HG02623 (cell line): Measurements from ENCODE around the gene FLT3.
"Not testable (repeated sequence)": the region's sequence is repeated elsewhere in the genome, so short reads cannot be mapped to it uniquely, and the experiment has no call there.

Experiments
- ATAC-seq: cut with Tn5 transposase; IDR thresholded peaks from one replicate; pipeline ENCODE4 v1.9.1; 2021; ENCODE audit warnings: moderate library complexity; ENCODE audit not compliant: unreplicated experiment

The FLT3 gene

DNA sequence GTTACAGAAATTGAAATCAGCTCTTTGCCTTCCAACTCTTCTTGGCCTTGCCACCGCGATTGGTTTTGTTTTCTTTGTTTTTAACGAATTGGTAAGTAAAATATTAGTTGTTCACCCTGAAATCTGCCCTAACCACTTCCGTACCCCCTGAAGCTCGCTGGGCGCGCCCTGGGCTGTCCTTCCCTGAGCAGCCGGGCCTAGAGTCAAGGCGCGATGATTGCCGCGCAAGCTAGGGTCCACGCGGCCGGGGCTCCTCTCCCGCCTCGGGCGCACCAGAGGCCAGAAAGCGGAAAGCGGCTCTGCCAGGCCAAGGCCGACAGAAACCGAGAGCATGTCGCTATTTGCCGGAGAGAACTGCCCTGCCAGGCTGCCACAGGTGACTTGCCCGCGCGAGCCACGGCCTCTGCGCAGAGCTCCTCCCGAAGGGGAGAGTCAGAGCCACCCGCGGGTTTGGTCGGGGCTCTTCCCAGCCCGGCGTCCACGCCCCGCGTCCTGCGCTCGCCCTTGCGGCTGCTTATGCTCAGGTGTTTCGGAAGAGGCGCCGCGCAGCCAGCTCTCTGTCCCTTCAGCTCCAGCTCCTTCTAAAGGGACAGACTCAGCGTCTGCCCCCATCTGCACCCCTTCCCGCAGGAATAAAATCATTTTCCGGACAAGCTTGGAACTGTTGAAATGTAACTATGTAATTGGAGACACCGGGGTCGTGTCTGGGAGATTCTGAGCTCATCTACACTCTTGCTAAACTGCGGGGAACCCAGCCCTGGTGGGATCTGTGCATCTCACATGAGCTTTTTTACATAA lies 124.6 kb downstream of the FLT3 start:
- no peak for ATAC-seq

GRCh38 chr13:27973961-27974662 lies 126.3 kb downstream of the FLT3 start:
- ATAC-seq = no peak

GRCh38 chr13:27973291-27973690 lies 127.1 kb downstream of the FLT3 start:
- no peak for ATAC-seq

GRCh38 chr13:27972478-27972820 lies 127.9 kb downstream of the FLT3 start:
- ATAC-seq = no peak

- no peak for ATAC-seq
These were observed 128.4 kb downstream of the FLT3 start for GRCh38 chr13:27971776-27972477.

DNA sequence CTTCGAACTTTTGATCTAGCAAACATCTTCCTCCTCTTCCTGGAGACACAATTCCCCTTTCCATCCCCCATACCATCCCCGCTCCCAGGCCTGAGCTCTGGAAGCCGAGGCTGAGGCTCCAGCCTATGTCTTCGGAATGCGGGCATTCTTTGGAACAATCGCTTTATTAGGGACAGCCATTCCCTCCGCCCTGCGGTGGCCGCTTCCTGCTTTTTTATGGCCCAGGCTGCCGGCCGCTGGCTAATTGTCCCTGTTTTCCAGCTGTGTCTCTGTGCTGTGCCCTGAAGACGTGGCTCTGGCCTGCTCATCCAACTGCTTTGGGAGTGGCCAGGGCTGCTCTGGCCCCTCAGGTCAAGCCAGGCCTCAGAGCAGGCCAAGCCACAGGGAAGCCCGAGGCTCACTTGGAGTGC lies 129.1 kb downstream of the FLT3 start:
- no peak for ATAC-seq

DNA sequence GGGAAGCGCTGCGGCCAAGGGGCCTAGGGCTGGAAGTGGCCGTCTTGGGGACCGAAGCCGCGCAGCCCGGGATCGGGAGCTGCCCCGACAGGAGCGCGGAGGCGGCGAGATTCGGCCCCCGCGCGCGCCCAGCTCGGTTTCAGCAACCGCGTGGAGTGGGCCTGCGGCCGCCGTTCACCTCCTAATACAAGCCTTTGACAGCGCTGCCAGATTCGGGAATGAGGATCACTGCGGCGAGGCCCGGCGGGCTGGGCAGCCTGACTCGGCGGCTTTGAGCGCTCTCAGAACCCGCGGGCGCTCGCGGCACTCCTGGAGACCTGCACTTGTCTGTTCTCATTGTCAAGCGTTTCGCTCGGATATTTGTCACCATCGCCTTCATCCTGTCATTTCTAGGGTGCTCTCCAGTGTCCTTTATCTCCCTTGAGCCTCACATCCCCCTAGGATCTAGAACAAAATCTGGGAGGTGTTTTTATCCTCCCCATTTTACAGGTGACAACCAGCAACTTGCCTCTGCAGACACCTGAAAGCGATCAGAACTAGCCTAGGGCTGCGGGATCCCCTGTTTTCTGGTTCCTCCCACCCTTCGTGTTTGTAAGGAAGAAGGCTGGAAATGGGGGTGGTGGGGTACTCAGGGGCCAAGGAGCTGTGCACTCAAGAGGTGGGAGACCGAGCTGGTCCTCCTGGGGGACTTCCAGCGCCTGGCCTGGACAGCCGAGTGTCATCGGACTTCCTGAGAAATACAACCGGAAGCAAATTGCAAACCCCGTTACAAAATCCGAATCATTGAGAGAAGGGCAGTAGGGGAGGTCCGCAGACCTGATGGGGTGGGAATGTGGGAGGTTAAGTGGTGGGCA lies 129.8 kb downstream of the FLT3 start:
- ATAC-seq = no peak

DNA sequence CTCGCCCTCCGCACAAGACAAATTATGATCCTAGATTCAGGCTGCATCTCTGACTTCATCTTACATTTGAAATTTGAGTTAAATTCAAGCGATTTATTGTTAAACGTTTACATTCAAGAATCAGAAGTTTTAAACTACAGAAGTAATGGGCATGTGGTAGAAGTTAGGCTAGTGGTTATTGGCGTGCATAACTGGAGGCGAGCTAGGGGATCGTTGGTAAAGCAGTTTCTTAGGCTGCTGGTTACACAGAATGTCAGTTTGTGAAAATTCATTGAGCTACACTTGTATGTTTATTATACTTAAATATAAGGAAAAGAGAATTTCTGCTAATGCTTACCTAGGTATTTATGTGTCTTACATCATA lies 130.5 kb downstream of the FLT3 start:
- ATAC-seq = no peak

- no peak for ATAC-seq
These were observed 131.1 kb downstream of the FLT3 start, which contains the start of gene CDX2 for GRCh38 chr13:27969082-27969865. Gene CDX2, minus strand, starts transcription at chr13:27969315. Its CDS starts 309 bp downstream, at chr13:27969006.

DNA sequence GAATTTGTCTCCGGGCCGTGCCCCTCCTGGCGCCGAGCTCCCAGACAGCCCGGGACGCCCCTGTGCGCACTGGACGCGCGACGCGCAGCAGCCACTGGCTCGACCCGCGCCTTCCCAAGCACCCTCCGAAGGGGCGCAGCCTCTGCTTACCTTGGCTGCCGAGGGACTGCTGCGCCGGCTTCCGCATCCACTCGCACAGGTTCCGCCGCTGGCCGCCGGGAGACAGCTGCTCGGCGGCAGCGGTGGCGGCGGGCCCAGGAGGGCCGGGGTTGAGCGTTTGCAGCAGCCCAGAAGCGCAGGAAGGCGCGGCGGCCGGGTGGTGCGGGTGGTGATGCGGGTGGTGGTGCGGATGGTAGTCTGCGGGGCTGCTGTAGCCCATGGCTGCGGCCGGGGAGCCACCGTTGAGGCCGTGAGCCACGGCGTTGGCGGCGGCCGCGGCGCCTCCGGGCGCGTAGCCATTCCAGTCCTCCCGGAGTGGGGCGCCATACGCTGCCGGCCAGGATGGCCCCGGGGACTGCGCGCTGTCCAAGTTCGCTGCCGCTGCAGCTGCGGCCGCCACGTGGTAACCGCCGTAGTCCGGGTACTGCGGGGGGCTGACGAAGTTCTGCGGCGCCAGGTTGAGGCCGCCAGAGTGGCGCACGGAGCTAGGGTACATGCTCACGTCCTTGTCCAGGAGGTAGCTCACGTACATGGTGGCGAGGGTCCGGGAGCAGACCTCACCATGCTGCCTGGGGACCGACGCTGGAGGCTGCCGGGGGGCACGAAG lies 131.9 kb downstream of the FLT3 start:
- no peak for ATAC-seq

DNA sequence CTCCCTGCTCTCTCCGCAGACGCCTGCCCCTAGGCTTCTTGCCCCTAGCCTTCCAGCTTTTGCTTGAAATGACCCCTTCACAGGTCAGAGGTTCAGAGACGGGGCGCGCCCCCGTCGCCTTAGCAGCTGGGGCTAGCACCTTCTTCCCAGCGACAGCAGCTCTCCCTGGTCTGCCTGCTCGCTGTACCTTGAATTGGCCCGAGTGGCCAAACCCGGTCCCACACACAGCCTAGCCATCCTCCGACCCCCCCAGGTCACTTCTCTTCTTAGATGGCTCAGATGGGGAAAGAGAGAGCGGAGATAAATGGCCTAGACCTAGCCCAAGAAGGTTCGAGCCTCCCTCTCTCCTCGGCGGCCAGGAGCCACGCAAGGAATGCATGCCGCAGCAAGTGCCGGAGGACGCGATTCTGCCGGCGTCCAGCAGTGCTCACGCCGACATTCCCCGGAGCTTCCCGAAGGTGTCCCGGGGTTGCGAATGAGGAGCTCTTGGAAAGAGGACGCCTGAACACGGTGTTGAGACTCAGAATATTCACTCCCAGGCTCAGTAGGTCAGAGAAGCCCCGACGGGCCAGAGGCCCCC lies 132.6 kb downstream of the FLT3 start:
- no peak for ATAC-seq

- no peak for ATAC-seq
These were observed 133.1 kb downstream of the FLT3 start for GRCh38 chr13:27967203-27967735.

DNA sequence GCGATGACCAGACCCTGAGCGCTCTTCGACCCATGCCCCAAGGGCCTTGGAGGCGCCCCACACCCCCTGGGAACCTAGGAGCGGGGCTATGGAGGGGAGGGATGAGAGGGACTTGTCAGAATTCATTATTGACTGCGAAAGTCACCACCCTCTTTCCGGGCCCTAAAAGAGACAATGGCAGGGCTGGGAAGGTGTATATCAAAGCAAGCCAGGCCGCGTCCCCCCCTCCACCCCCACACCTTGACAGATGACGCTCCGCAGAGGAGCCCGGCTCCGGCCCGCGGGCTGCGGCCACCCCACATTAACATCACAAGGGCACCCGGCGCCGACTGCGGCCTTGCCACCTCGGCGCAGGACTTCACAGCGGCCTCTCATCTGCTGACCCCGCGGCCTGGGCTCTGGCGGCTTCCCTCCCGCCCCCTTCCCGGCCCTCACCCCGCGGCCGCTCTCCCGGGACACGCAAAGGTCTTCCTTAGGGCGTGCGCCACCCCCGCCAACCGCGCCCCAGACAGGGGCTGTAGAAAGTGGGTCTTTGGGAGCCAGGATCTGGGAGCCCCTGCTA lies 133.7 kb downstream of the FLT3 start:
- ATAC-seq = no peak

DNA sequence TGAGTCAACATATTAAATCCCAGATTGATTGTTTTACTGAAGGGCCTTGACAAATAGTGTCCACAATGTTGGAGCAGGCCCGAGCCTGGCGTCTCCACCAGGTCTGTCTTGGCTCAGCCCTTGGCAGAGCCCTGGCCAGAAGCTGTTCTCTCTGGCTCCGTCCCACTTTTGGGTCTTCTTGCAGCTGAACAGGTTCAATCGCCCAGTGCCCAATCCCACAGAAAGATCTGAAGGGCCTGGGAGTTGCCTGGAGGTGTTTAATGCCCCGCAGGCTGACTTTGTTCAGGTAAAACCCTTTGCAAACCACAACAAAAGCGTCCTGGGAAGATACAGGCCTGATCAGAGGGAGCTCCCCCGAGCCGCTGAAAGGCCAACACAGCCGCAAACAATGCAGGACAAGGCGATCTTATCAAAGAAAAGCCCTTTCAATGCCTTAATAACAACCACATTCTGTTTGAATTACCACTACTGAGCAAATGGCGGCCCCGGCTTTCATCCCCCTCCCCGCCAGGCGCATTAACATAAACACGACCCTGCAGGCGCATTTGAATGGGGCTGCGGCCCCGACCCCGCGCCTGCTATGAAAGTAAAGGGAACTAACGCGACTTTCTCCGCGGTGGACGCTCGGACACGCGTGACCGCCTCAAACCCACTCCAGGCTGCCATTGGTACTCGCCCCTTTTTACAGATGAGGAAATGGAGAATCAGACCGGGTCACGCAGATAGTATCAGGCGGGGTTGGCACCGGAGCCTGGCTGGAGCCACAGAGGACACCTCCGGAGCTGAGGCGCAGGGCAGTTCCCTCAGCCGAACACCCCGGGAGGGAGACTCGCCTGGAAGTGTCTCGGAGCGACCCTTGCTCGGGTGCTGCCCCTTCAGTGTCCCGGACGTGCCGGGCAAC lies 134.4 kb downstream of the FLT3 start:
- no peak for ATAC-seq

DNA sequence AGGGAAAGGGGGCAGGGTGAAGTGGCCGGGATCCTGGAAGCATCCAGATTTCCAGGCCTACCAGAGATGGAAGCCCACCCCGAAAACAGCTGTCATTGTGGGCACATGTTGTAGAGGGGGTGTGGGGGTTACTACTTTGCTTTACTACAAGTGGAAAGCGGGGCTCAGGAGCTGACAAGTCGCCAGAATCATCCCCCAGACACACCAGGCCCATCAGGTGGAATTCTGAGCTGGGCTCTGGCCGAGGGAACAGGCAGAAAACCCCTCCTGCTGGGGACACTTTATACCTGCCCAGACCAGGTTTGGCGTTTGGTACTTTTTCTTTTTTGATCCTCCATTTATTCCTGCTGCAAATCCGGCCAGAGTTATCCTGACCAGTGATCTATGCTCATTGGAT lies 135.0 kb downstream of the FLT3 start:
- ATAC-seq = no peak

GRCh38 chr13:27964741-27965323 lies 135.5 kb downstream of the FLT3 start:
- no peak for ATAC-seq

DNA sequence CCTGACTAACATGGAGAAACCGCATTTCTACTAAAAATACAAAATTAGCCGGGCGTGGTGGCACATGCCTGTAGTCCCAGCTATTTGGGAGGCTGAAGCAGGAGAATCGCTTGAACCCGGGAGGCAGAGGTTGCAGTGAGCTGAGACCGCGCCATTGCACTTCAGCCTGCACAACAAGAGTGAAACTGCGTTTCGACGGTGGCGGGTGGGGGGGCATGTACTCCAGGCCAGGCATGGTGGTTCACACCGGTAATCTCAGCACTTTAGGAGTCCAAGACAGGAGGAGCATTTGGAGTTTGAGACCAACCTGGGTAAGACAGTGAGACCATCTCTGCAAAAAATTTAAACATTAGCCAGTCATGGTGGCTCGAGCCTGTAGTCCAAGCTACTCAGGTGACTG lies 136.2 kb downstream of the FLT3 start:
- ATAC-seq = not testable (repeated sequence)
